Tibial nerve (tissue), 4 donors: ENCODE data around the gene SEPTIN1. TPM values are rescaled to one million over a fixed set of nuclear protein-coding genes. Genes with fewer than 3 reads are reported as not detected.
"Not testable (repeated sequence)": the region's sequence is repeated elsewhere in the genome, so short reads cannot be mapped to it uniquely, and the experiment has no call there.

Experiments used
- DNase-seq, 2 donors: peaks; one replicate each; pipeline ENCODE4 v3.0.0-alpha.2; 2019; ENCODE audit warnings: low spot score in 2 of 2
- H3K27ac ChIP-seq, 4 donors: fragments of 200-600 bp; sonication (generic) in 3 of 4; one replicate each; pipeline ENCODE4 v1.5.1; 2017 to 2019; ENCODE audit warnings: mild to moderate bottlenecking in 1 of 4
- H3K27me3 ChIP-seq, 2 donors: fragments of 200-600 bp; sonication (generic) in 1 of 2; one replicate each; pipeline versions ENCODE4 v1.5.1 to v1.6.0; 2017 to 2019
- H3K36me3 ChIP-seq, 3 donors: fragments of 200-600 bp; sonication (generic); one replicate each; pipeline ENCODE4 v1.5.1; 2018 to 2019
- H3K4me1 ChIP-seq, 4 donors: fragments of 200-600 bp; sonication (generic) in 3 of 4; one replicate each; pipeline ENCODE4 v1.5.1; 2017 to 2019
- H3K4me3 ChIP-seq, 4 donors: fragments of 200-600 bp; sonication (generic) in 3 of 4; one replicate each; pipeline ENCODE4 v1.5.1; 2017 to 2019; ENCODE audit warnings: mild to moderate bottlenecking in 1 of 4, moderate library complexity in 1 of 4
- H3K9me3 ChIP-seq, 4 donors: fragments of 200-600 bp; sonication (generic) in 3 of 4; one replicate each; pipeline ENCODE4 v1.5.1; 2017 to 2019
- CTCF ChIP-seq, 5 experiments: fragments of 200-600 bp in 3 of 5; fragments of 450-650 bp in 2 of 5; sonication (generic) in 3 of 5; IDR thresholded peaks; one replicate each; pipeline ENCODE4 v1.5.1; 2016 to 2019; ENCODE audit warnings: antibody characterized with exemption in 5 of 5, mild to moderate bottlenecking in 3 of 5, moderate library complexity in 2 of 5
- EP300 ChIP-seq, 2 donors: sonication (generic); formaldehyde crosslinking; IDR thresholded peaks; one replicate each; pipeline ENCODE4 v1.6.1; 2017; ENCODE audit warnings: antibody characterized with exemption in 2 of 2, mild to moderate bottlenecking in 1 of 2
- POLR2A ChIP-seq, 2 donors: fragments of 450-650 bp; IDR thresholded peaks; one replicate each; pipeline ENCODE4 v1.6.1; 2017; ENCODE audit warnings: antibody characterized with exemption in 2 of 2, mild to moderate bottlenecking in 2 of 2, moderate library complexity in 2 of 2
- WGBS, 2 donors: methylation state at CpG; one replicate each; pipeline ENCODE4 v1.1.5; 2018; 5-methylcytosine and 5-hydroxymethylcytosine counted together
- total RNA-seq, 4 donors: library from RNA; depleted of rRNA; stranded (reverse); fragments of >200 nt; gene quantifications; one replicate each; pipeline ENCODE4 v1.1.0, GENCODE V29; 2016

The SEPTIN1 gene
- total RNA-seq, 4 donors from 2014 or later: 1.4 to 4.8 (median 3.6) TPM; not detected in 1

GRCh38 chr16:30397056-30397455 lies 14.7 kb upstream of the SEPTIN1 start:
- no peak overlapping the region for H3K4me3 ChIP-seq
- no peaks in the 10 kb centered on the region for H3K9me3 ChIP-seq
- 71 to 75% methylated on average over 4 of the region's 4 CpGs for WGBS, 2 donors
- no peak overlapping the region for H3K27ac ChIP-seq
- H3K27me3 ChIP-seq: no peaks in the 10 kb centered on the region
- H3K36me3 ChIP-seq: peaks cover 0 to 16% (median 0%) of the 10 kb centered on the region in 3 donors
- H3K4me1 ChIP-seq: peaks cover 4 to 47% (median 18%) of the 10 kb centered on the region in 4 donors
- no peak for DNase-seq
- TF ChIP-seq POLR2A (IDR thresholded peaks at IDR 0.05) (no peak), EP300 (IDR thresholded peaks at IDR 0.05) (no peak), CTCF (IDR thresholded peaks at IDR 0.05) (no peak)

- not testable (repeated sequence) for H3K9me3 ChIP-seq, H3K27ac ChIP-seq, DNase-seq, H3K27me3 ChIP-seq
- H3K4me3 ChIP-seq: peak overlapping the region in 1 of 4 donors; percentile 94
- peaks cover 0 to 16% (median 0%) of the 10 kb centered on the region in 3 donors for H3K36me3 ChIP-seq
- peaks cover 4 to 47% (median 18%) of the 10 kb centered on the region in 4 donors for H3K4me1 ChIP-seq
- 79 to 86% methylated on average over 4 of the region's 4 CpGs for WGBS, 2 donors
Measured at GRCh38 chr16:30396627-30397026, 14.3 kb upstream of the SEPTIN1 start.

GRCh38 chr16:30395992-30396585 lies 13.7 kb upstream of the SEPTIN1 start:
- H3K27me3 ChIP-seq: no peaks in the 10 kb centered on the region
- peak overlapping the region; percentile 45 to 94 (median 74) for H3K4me3 ChIP-seq
- no peaks in the 10 kb centered on the region for H3K9me3 ChIP-seq
- H3K4me1 ChIP-seq: peaks cover 4 to 43% (median 18%) of the 10 kb centered on the region in 4 donors
- no peak for DNase-seq
- H3K27ac ChIP-seq: peak overlapping the region in 3 of 4 donors; percentile 76 to 87 (median 80)
- peaks cover 0 to 16% (median 0%) of the 10 kb centered on the region in 3 donors for H3K36me3 ChIP-seq
- WGBS, 2 donors: 15 to 16% methylated on average over 13 of the region's 13 CpGs
- TF ChIP-seq CTCF (IDR thresholded peaks at IDR 0.05) (no peak), POLR2A (IDR thresholded peaks at IDR 0.05) (no peak), EP300 (IDR thresholded peaks at IDR 0.05) (no peak)

GRCh38 chr16:30395155-30395991 lies 13.0 kb upstream of the SEPTIN1 start, which contains the start of gene ZNF48:
Gene ZNF48 (plus strand): TSS chr16:30395420. CDS start chr16:30395795, 375 bp downstream.
- peaks cover 0 to 16% (median 0%) of the 10 kb centered on the region in 3 donors for H3K36me3 ChIP-seq
- WGBS, 2 donors: 0 to 1% methylated on average over 14 to 66 of the region's 103 CpGs
- no peaks in the 10 kb centered on the region for H3K27me3 ChIP-seq
- peak; percentile 59 to 62 for DNase-seq
- peak within 1 kb of the TSS; percentile 23 to 87 (median 82) for H3K27ac ChIP-seq
- H3K4me1 ChIP-seq: peaks cover 4 to 38% (median 13%) of the 10 kb centered on the region in 4 donors
- peak within 1 kb of the TSS; percentile 45 to 94 (median 74) for H3K4me3 ChIP-seq
- H3K9me3 ChIP-seq: no peaks in the 10 kb centered on the region
- TF ChIP-seq POLR2A (IDR thresholded peaks at IDR 0.05) (peak in 1 of 2 donors; percentile 32), EP300 (IDR thresholded peaks at IDR 0.05) (peak; percentile 58 to 70), CTCF (IDR thresholded peaks at IDR 0.05) (peak; percentile 17 to 75 (median 37))

- no peaks in the 10 kb centered on the region for H3K9me3 ChIP-seq
- no peak for DNase-seq
- H3K4me1 ChIP-seq: peaks cover 4 to 32% (median 13%) of the 10 kb centered on the region in 4 donors
- peaks cover 0 to 16% (median 0%) of the 10 kb centered on the region in 3 donors for H3K36me3 ChIP-seq
- H3K27me3 ChIP-seq: no peaks in the 10 kb centered on the region
- no peak for TF ChIP-seq POLR2A (IDR thresholded peaks at IDR 0.05)
- TF ChIP-seq CTCF (IDR thresholded peaks at IDR 0.05): no peak
- TF ChIP-seq EP300 (IDR thresholded peaks at IDR 0.05): no peak
- peak overlapping the region; percentile 23 to 87 (median 82) for H3K27ac ChIP-seq
- WGBS, 2 donors: 4 to 6% methylated on average over 29 to 31 of the region's 31 CpGs
- H3K4me3 ChIP-seq: peak overlapping the region; percentile 45 to 79 (median 73)
Measured at GRCh38 chr16:30394592-30395154, 12.3 kb upstream of the SEPTIN1 start.
